IMR-90 (cell line): ENCODE results near the gene THRAP3. TPM values are rescaled to one million over a fixed set of nuclear protein-coding genes. Genes with fewer than 3 reads are reported as not detected.

ENCODE experiments used
- ATAC-seq: fragments of 200-7000 bp; cut with Tn5 transposase; 2 replicates; pipeline ENCODE4 v1.9.1; 2020; ENCODE audit warnings: low read depth, mild to moderate bottlenecking, moderate library complexity
- BruUV-seq: library from RNA; stranded (reverse); fragments of 400-500 nt; replicated peaks from 2 replicates; lab custom pipeline; 2021; lab: Mats Ljungman, UMichigan
- CTCF ChIA-PET: fragments of 300-600 bp; formaldehyde crosslinking; extraction: SDS; loops from one replicate; lab custom pipeline; 2021; ENCODE audit warnings: antibody characterized with exemption; lab: Yijun Ruan, JAX
- POLR2A ChIA-PET: fragments of 300-600 bp; sonication (Branson Sonifier 250); formaldehyde crosslinking; loops from one replicate; lab custom pipeline; 2022; ENCODE audit warnings: antibody characterized with exemption; ENCODE audit not compliant: unreplicated experiment; lab: Charles Lee
- DNase-seq: peaks from one replicate; pipeline ENCODE4 v3.0.0; 2013
- H2AFZ ChIP-seq: replicated peaks from 2 replicates; pipeline ENCODE3; 2013; ENCODE audit warnings: low read length, mild to moderate bottlenecking; ENCODE audit not compliant: poor library complexity
- H2AK5ac ChIP-seq: 2 replicates; pipeline ENCODE4 v1.6.1; 2013; ENCODE audit warnings: low read depth, low read length, inconsistent platforms
- H2AK9ac ChIP-seq: replicated peaks from 2 replicates; pipeline ENCODE3; 2013; ENCODE audit warnings: mild to moderate bottlenecking, low read depth, low read length, moderate library complexity; ENCODE audit not compliant: poor library complexity
- H2BK120ac ChIP-seq: 2 replicates; pipeline ENCODE4 v1.6.1; 2013; ENCODE audit warnings: low read depth, low read length, inconsistent platforms
- H2BK15ac ChIP-seq: 3 replicates; pipeline ENCODE4 v1.6.1; 2013; ENCODE audit warnings: low read depth, low read length, inconsistent platforms
- H2BK20ac ChIP-seq: 2 replicates; pipeline ENCODE4 v1.6.1; 2013; ENCODE audit warnings: low read depth, mild to moderate bottlenecking, inconsistent platforms, low read length, moderate library complexity
- H2BK5ac ChIP-seq: 2 replicates; pipeline ENCODE4 v1.6.1; 2013; ENCODE audit warnings: mild to moderate bottlenecking, low read depth, low read length, inconsistent platforms; ENCODE audit not compliant: poor library complexity, severe bottlenecking
- H3K14ac ChIP-seq: replicated peaks from 2 replicates; pipeline ENCODE4 v1.6.1; 2013; ENCODE audit warnings: low read depth, low read length, inconsistent platforms
- H3K18ac ChIP-seq: 2 replicates; pipeline ENCODE4 v1.6.1; 2013; ENCODE audit warnings: low read depth, low read length, control low read depth
- H3K23ac ChIP-seq: 2 replicates; pipeline ENCODE4 v1.6.1; 2013; ENCODE audit warnings: low read depth, low read length, inconsistent platforms
- H3K27ac ChIP-seq: 2 replicates; pipeline ENCODE4 v1.5.1; 2013; ENCODE audit warnings: mild to moderate bottlenecking, control low read depth, low read length; ENCODE audit not compliant: insufficient read depth
- H3K27me3 ChIP-seq: 2 replicates; pipeline ENCODE4 v1.6.1; 2013; ENCODE audit warnings: low read length; ENCODE audit not compliant: control insufficient read depth, insufficient read depth
- H3K36me3 ChIP-seq: 2 replicates; pipeline ENCODE4 v1.6.1; 2013; ENCODE audit warnings: low read length, mixed read lengths; ENCODE audit not compliant: control insufficient read depth, insufficient read depth
- H3K4ac ChIP-seq: 2 replicates; pipeline ENCODE4 v1.6.1; 2013; ENCODE audit warnings: low read depth, low read length, inconsistent platforms
- H3K4me1 ChIP-seq: 2 replicates; pipeline ENCODE4 v1.6.1; 2013; ENCODE audit warnings: low read length, mixed read lengths; ENCODE audit not compliant: control insufficient read depth, insufficient read depth
- H3K4me2 ChIP-seq: 2 replicates; pipeline ENCODE4 v1.6.1; 2013; ENCODE audit warnings: low read depth, mild to moderate bottlenecking, control low read depth, low read length, moderate library complexity
- H3K4me3 ChIP-seq: 2 replicates; pipeline ENCODE4 v1.5.1; 2013; ENCODE audit warnings: low read depth, mild to moderate bottlenecking, control low read depth, low read length, moderate library complexity; ENCODE audit not compliant: insufficient read depth
- H3K56ac ChIP-seq: 2 replicates; pipeline ENCODE4 v1.6.1; 2013; ENCODE audit warnings: low read length, inconsistent platforms; ENCODE audit not compliant: insufficient read depth; ENCODE audit errors: extremely low read depth
- H3K79me1 ChIP-seq, 2 experiments: 2 replicates each; pipeline ENCODE4 v1.6.1; 2013; ENCODE audit warnings: low read length in 2 of 2, inconsistent platforms in 1 of 2, low read depth in 1 of 2
- H3K9ac ChIP-seq: 2 replicates; pipeline ENCODE4 v1.6.1; 2013; ENCODE audit warnings: low read depth, low read length, control low read depth
- H3K9me1 ChIP-seq: 2 replicates; pipeline ENCODE4 v1.6.1; 2013; ENCODE audit warnings: low read length, inconsistent platforms; ENCODE audit not compliant: insufficient read depth
- H3K9me3 ChIP-seq: 2 replicates; pipeline ENCODE4 v1.6.1; 2013; ENCODE audit warnings: low read length; ENCODE audit not compliant: control insufficient read depth, insufficient read depth
- H4K20me1 ChIP-seq: 2 replicates; pipeline ENCODE4 v1.6.1; 2013; ENCODE audit warnings: low read length, inconsistent platforms; ENCODE audit not compliant: insufficient read depth
- H4K5ac ChIP-seq: 2 replicates; pipeline ENCODE4 v1.6.1; 2013; ENCODE audit warnings: mild to moderate bottlenecking, low read depth, low read length, control low read depth
- H4K8ac ChIP-seq, 2 experiments: 2 replicates each; pipeline ENCODE4 v1.6.1; 2013; ENCODE audit warnings: low read depth in 2 of 2, low read length in 2 of 2, control low read depth in 1 of 2, inconsistent platforms in 1 of 2
- H4K91ac ChIP-seq: 2 replicates; pipeline ENCODE4 v1.6.1; 2013; ENCODE audit warnings: low read depth, low read length, inconsistent platforms; ENCODE audit not compliant: insufficient read depth
- BHLHE40 ChIP-seq: fragments of 150-350 bp; IDR thresholded peaks from 2 replicates; pipeline ENCODE4 v1.6.1; 2016; ENCODE audit warnings: mild to moderate bottlenecking, low read depth, low read length
- CEBPB ChIP-seq: IDR thresholded peaks from 2 replicates; pipeline ENCODE4 v1.6.1; 2012; ENCODE audit warnings: low read depth, low read length, improper control_type of control experiment
- CHD1 ChIP-seq: IDR thresholded peaks from 2 replicates; pipeline ENCODE4 v1.6.1; 2012; ENCODE audit warnings: low read depth, low read length, improper control_type of control experiment
- ELK1 ChIP-seq: fragments of 150-350 bp; IDR thresholded peaks from 2 replicates; pipeline ENCODE4 v1.6.1; 2016; ENCODE audit warnings: low read depth, mild to moderate bottlenecking, low read length, moderate library complexity, borderline replicate concordance
- FOS ChIP-seq: fragments of 150-350 bp; IDR thresholded peaks from 2 replicates; pipeline ENCODE4 v1.6.1; 2016; ENCODE audit warnings: low read depth, low read length
- MAFK ChIP-seq: IDR thresholded peaks from 2 replicates; pipeline ENCODE4 v1.6.1; 2012; ENCODE audit warnings: low read depth, low read length, improper control_type of control experiment
- MAZ ChIP-seq: IDR thresholded peaks from 2 replicates; pipeline ENCODE4 v1.6.1; 2012; ENCODE audit warnings: low read depth, mild to moderate bottlenecking, low read length, improper control_type of control experiment, moderate library complexity, borderline replicate concordance
- MXI1 ChIP-seq: IDR thresholded peaks from 2 replicates; pipeline ENCODE4 v1.6.1; 2012; ENCODE audit warnings: low read depth, mild to moderate bottlenecking, low read length, moderate library complexity, borderline replicate concordance
- NFE2L2 ChIP-seq: fragments of 150-350 bp; IDR thresholded peaks from 2 replicates; pipeline ENCODE4 v1.6.1; 2016; ENCODE audit warnings: low read depth, mild to moderate bottlenecking, low read length
- POLR2A ChIP-seq: IDR thresholded peaks from 2 replicates; pipeline ENCODE4 v1.6.1; 2012; ENCODE audit warnings: mild to moderate bottlenecking, low read depth, low read length
- RAD21 ChIP-seq: IDR thresholded peaks from 2 replicates; pipeline ENCODE4 v1.6.1; 2012; ENCODE audit warnings: low read length, improper control_type of control experiment
- RCOR1 ChIP-seq: IDR thresholded peaks from 2 replicates; pipeline ENCODE4 v1.6.1; 2012; ENCODE audit warnings: mild to moderate bottlenecking, low read length, improper control_type of control experiment; ENCODE audit not compliant: insufficient replicate concordance
- RFX5 ChIP-seq: IDR thresholded peaks from 2 replicates; pipeline ENCODE4 v1.8.0; 2012; ENCODE audit warnings: low read depth, mild to moderate bottlenecking, low read length, moderate library complexity
- SMC3 ChIP-seq: fragments of 150-350 bp; IDR thresholded peaks from 2 replicates; pipeline ENCODE4 v1.6.1; 2016; ENCODE audit warnings: low read depth, mild to moderate bottlenecking, antibody characterized with exemption, low read length, moderate library complexity
- WGBS, 2 experiments: methylation state at CpG; one replicate each; pipeline versions ENCODE4 v1.1.5 to v1.1.7; 2013; ENCODE audit warnings: missing lambda C conversion rate in 2 of 2; ENCODE audit not compliant: insufficient read length in 1 of 2; ENCODE audit errors: extremely low coverage in 2 of 2; 5-methylcytosine and 5-hydroxymethylcytosine counted together
- dilution Hi-C: fragments of 300-500 bp; cut with HindIII; formaldehyde crosslinking; loops from one replicate; pipeline ENCODE4 v1.14.3; 2018; ENCODE audit warnings: low sequenced_read_pairs; ENCODE audit not compliant: unreplicated experiment
- in situ Hi-C: fragments of 300-500 bp; cut with MboI; formaldehyde crosslinking; loops from 3 replicates; pipeline ENCODE4 v1.14.3; 2019; ENCODE audit warnings: low sequenced_read_pairs, inconsistent platforms, mixed read lengths
- intact Hi-C: fragments of 100-400 bp; cut with micrococcal nuclease; formaldehyde crosslinking; loops from 2 replicates; pipeline ENCODE4 v1.10.0; 2022
- polyA plus RNA-seq, 3 experiments: library from polyadenylated mRNA; depleted of rRNA; stranded (reverse); fragments of >200 nt; gene quantifications; 2 replicates each; pipeline ENCODE4 v1.2.3, GENCODE V29; 2012; ENCODE audit warnings: low replicate concordance in 1 of 3
- total RNA-seq: library from RNA; depleted of rRNA; stranded (reverse); fragments of >200 nt; gene quantifications from 2 replicates; pipeline ENCODE4 v1.2.3, GENCODE V29; 2012
- TF ChIP-seq, protein P1 (sequence below): conservative IDR thresholded peaks from 2 replicates; pipeline ENCODE4 v1.5.1; 2012; ENCODE audit warnings: mild to moderate bottlenecking, low read depth, low read length, improper control_type of control experiment

The THRAP3 gene
- total and polyA plus RNA-seq, 2 of the 4 experiments (the other 2 are of a cell fraction), result 60.6 to 66.5 TPM

GRCh38 chr1:36224537-36225282, 467 bp downstream of the THRAP3 start:
- DNase-seq (peak; percentile 83), ATAC-seq (peak; percentile 74)
- peak overlapping the region; percentile 62 for H2AK5ac ChIP-seq
- peaks cover 8% of the 10 kb centered on the region; the same call in 1 of the 2 replicates for H3K9me1 ChIP-seq
- 1% methylated on average over 24 of the region's 29 CpGs; no CpG with 5 or more reads in 1 of the 2 experiments for WGBS, 2 experiments
- peaks cover 0 to 15% of the 10 kb centered on the region in 2 experiments; a peak in 1 of 4 replicates for H3K79me1 ChIP-seq
- H2AK9ac ChIP-seq, result peak overlapping the region; percentile 95
- no peaks in the 10 kb centered on the region for H3K27me3 ChIP-seq
- peak overlapping the region; percentile 83 for H3K27ac ChIP-seq
- peak overlapping the region; percentile 83 for H2BK5ac ChIP-seq
- H3K4ac ChIP-seq, result peak overlapping the region; percentile 82
- no peak overlapping the region for H2BK20ac ChIP-seq
- peak overlapping the region; percentile 88 for H3K14ac ChIP-seq
- H3K4me1 ChIP-seq, result peaks cover 3% of the 10 kb centered on the region
- H4K91ac ChIP-seq, result peak overlapping the region; percentile 85
- dilution Hi-C loops (no loop called here), intact Hi-C loops (loop anchor here (2.0 kb wide), 2 partner anchors 60 to 76 kb away; partner anchors contain the start of gene TRAPPC3), in situ Hi-C loops (no loop called here)
- H3K36me3 ChIP-seq, result peaks cover 2% of the 10 kb centered on the region; the same call in 1 of the 2 replicates
- H3K9ac ChIP-seq, result peak overlapping the region; percentile 83
- peak overlapping the region; percentile 91 for H2AFZ ChIP-seq
- no peaks in the 10 kb centered on the region for H3K9me3 ChIP-seq
- ChIA-PET POLR2A (interaction anchor here (0.5 to 0.7 kb wide), 4 partner anchors 34 to 68 kb away, joined by 4 to 14 read pairs (median 8); no protein-coding TSS in a partner anchor), CTCF (interaction anchor here (0.6 to 1.9 kb wide), 10 partner anchors 11 to 75 kb away, joined by 3 to 5 read pairs (median 3); partner anchors contain the start of gene TRAPPC3)
- H3K4me3 ChIP-seq, result peak overlapping the region; percentile 72
- peak overlapping the region; percentile 98 for H3K4me2 ChIP-seq
- H4K8ac ChIP-seq, result peak overlapping the region; percentile 38 to 90; a peak in 3 of 4 replicates
- peaks cover 54% of the 10 kb centered on the region for H4K20me1 ChIP-seq
- peak overlapping the region; percentile 19 for H2BK120ac ChIP-seq
- peak overlapping the region; percentile 69 for H3K23ac ChIP-seq
- peak overlapping the region; percentile 54 for H4K5ac ChIP-seq
- no peak overlapping the region; the same call in 2 of the 3 replicates for H2BK15ac ChIP-seq
- BruUV-seq, result no TSS peak
- peak overlapping the region; percentile 80 for H3K56ac ChIP-seq
- peak overlapping the region; percentile 59 for H3K18ac ChIP-seq
- peak; percentile 73; the same call in 1 of the 2 replicates for TF ChIP-seq MXI1
- no peak for TF ChIP-seq FOS
- peak; percentile 77 for TF ChIP-seq POLR2A
- TF ChIP-seq CEBPB, result no peak
- no peak for TF ChIP-seq ELK1
- TF ChIP-seq MAFK, result no peak
- TF ChIP-seq, protein P1, sequence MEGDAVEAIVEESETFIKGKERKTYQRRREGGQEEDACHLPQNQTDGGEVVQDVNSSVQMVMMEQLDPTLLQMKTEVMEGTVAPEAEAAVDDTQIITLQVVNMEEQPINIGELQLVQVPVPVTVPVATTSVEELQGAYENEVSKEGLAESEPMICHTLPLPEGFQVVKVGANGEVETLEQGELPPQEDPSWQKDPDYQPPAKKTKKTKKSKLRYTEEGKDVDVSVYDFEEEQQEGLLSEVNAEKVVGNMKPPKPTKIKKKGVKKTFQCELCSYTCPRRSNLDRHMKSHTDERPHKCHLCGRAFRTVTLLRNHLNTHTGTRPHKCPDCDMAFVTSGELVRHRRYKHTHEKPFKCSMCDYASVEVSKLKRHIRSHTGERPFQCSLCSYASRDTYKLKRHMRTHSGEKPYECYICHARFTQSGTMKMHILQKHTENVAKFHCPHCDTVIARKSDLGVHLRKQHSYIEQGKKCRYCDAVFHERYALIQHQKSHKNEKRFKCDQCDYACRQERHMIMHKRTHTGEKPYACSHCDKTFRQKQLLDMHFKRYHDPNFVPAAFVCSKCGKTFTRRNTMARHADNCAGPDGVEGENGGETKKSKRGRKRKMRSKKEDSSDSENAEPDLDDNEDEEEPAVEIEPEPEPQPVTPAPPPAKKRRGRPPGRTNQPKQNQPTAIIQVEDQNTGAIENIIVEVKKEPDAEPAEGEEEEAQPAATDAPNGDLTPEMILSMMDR, result peak; percentile 56
- TF ChIP-seq MAZ, result no peak
- TF ChIP-seq CHD1, result 0 out of 2 replicates have a peak, but pooled peaks have one; percentile 52
- TF ChIP-seq NFE2L2, result no peak
- no peak for TF ChIP-seq RCOR1
- peak; percentile 40 for TF ChIP-seq RAD21
- TF ChIP-seq BHLHE40, result no peak
- no peak for TF ChIP-seq RFX5
- no peak for TF ChIP-seq SMC3
